AG10803 (cell line): ENCODE data around the gene CISD1.
"Not testable (repeated sequence)": the region's sequence is repeated elsewhere in the genome, so short reads cannot be mapped to it uniquely, and the experiment has no call there.

ENCODE experiments used
- DNase-seq: peaks from one replicate; pipeline ENCODE4 v3.0.0; 2010; ENCODE audit warnings: low read depth
- H3K4me3 ChIP-seq: 2 replicates; pipeline ENCODE4 v1.5.1; 2011; ENCODE audit warnings: mild to moderate bottlenecking, low read length, control low read depth
- CTCF ChIP-seq: conservative IDR thresholded peaks from 2 replicates; pipeline ENCODE4 v1.5.1; 2011; ENCODE audit warnings: mild to moderate bottlenecking, low read length, control low read depth, inconsistent platforms

The CISD1 gene

DNA sequence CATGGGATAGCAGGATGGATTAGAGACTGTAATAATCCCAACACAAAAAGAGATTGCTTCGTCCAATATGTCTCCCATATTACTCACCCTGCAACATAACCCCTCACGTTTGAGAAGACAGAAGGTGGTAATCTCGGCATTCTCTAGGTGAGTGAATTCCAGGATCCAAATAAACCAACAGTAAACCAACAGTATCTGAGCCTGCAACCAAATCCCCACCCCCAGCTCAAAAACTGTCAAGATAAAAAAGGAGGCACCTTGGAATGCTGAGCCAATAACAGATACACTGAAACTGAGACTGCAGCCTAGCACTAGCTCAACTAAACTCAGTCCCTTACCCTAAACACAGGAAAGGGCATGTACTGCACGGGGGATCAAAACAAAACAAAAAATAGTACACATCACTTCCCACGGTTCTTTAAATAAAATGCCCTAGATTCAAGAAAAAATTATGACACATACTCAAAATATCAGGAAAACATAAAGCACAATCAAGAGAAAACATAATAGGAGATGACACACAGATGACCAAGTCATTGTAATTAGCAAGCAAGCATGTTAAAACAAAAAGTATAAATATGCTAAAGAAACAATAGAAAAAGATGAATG lies 29.3 kb upstream of the CISD1 start:
- TF ChIP-seq CTCF, result no peak
- H3K4me3 ChIP-seq, result no peak overlapping the region
- DNase-seq, result peak; percentile 22

DNA sequence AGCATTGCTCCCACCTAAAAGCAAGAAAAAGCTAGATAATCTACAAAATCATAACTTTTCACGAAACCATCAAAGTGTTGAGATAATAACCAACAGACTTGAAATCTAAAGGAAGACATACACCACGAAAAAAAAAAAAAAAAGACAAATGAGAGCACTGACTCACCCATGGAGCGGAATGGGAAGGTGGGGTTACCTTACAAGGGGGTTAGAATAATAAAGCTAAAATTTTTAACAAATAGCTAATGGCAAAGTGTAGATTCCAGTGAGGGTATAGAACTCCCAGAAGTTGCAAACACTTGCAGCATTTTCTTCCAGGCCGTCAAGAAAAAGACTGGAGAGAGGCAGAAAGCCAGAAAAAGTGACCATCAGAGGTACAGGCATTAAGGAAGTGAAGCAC lies 28.4 kb upstream of the CISD1 start:
- TF ChIP-seq CTCF, result no peak
- no peak overlapping the region for H3K4me3 ChIP-seq
- DNase-seq, result no peak

DNA sequence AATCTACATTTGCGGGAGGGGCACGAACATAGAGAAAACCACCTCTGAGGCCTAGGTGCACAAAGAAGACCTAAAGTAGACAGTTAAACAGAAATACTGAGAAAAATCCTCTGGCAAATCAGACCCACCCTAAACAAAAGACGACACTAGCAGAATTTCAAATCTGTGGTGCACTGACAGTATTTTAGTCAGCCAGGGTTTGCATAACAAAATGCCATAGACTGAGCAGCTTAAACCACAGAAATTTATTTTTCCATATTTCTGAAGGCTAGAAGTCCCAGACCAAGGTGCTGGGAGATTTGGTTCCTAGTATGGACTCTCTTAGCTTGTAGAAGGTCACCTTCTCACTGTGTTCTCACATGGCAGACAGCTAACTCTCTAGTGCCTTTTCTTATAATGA lies 27.6 kb upstream of the CISD1 start:
- no peak for TF ChIP-seq CTCF
- DNase-seq, result peak; percentile 73
- H3K4me3 ChIP-seq, result no peak overlapping the region

DNA sequence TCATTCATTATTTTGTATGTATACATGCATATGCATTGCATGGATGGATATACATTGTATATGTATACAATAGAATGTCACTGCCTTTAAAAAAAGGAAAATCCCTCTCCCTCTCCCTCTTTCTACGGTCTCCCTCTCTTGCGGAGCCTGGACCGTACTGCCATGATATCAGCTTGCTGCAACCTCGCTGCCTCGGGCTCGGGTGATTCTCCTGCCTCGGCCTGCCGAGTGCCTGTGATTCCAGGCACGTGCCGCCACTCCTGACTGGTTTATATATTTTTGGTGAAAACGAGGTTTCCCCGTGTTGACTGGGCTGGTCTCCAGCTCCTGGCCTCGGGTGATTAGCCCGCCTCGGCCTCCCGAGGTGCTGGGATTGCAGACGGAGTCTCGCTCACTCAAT lies 25.7 kb upstream of the CISD1 start:
- no peak for TF ChIP-seq CTCF
- H3K4me3 ChIP-seq, result no peak overlapping the region
- DNase-seq, result no peak

GRCh38 chr10:58243801-58244200 lies 25.2 kb upstream of the CISD1 start:
- not testable (repeated sequence) for DNase-seq, H3K4me3 ChIP-seq

- DNase-seq, H3K4me3 ChIP-seq: not testable (repeated sequence)
Measured at GRCh38 chr10:58244242-58244641, 24.7 kb upstream of the CISD1 start.

- not testable (repeated sequence) for DNase-seq, H3K4me3 ChIP-seq
Measured at GRCh38 chr10:58244666-58245065, 24.3 kb upstream of the CISD1 start.

GRCh38 chr10:58253184-58253583 lies 15.8 kb upstream of the CISD1 start:
- no peak overlapping the region for H3K4me3 ChIP-seq
- no peak for TF ChIP-seq CTCF
- DNase-seq, result no peak

- DNase-seq, result no peak
- H3K4me3 ChIP-seq, result no peak overlapping the region
- no peak for TF ChIP-seq CTCF
Measured at GRCh38 chr10:58254644-58255043, 14.3 kb upstream of the CISD1 start.

DNA sequence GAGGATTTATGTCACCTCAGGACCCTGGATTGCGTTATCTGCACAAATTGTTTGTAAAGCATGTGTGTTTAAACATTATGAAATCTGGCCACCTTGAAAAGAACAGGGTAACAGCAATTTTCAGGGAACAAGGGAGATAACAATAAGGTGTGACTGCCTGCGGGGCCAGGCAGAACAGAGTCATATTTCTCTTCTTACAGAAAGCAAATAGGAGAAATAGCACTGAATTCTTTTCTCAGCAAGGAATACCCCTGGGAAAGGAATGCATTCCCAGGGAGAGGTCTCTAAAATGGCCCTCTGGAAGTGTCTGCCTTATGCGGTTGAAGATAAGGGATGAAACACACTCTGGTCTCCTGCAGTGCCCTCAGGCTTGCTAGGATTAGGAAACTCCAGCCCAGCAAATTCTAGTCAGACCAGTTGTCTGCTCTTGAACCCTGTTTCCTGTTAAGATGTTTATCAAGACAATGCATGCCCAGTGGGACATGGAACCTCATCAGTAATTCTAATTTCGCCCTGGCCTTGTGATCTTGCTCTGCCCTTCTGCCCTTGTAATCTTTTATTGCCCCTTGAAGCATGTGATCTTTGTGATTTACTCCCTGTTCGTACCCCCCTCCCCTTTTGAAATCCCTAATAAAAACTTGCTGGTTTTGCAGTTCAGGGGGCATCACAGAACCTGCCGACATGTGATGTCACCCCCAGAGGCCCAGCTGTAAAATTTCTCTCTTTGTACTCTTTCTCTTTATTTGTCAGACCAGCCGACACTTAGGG lies 12.8 kb upstream of the CISD1 start:
- not testable (repeated sequence) for H3K4me3 ChIP-seq, DNase-seq
